Neural progenitor cell (in vitro differentiated cells): ENCODE data around the gene GUF1. TPM values are rescaled to one million over a fixed set of nuclear protein-coding genes. Genes with fewer than 3 reads are reported as not detected.

Source experiments
- DNase-seq: peaks from one replicate; pipeline ENCODE4 v3.0.0-alpha.2; 2016; ENCODE audit warnings: low spot score
- H2AFZ ChIP-seq: fragments of 200-600 bp; sonication (generic); replicated peaks from 2 replicates; pipeline ENCODE4 v1.6.1; 2016; ENCODE audit warnings: antibody characterized with exemption
- H3F3A ChIP-seq: fragments of 200-600 bp; sonication (generic); 2 replicates; pipeline ENCODE4 v1.6.1; 2016; ENCODE audit warnings: antibody characterized with exemption, low read depth
- H3K27ac ChIP-seq: fragments of 200-600 bp; sonication (generic); 2 replicates; pipeline ENCODE4 v1.5.1; 2016; ENCODE audit warnings: mild to moderate bottlenecking
- H3K27me3 ChIP-seq: fragments of 200-600 bp; sonication (generic); 2 replicates; pipeline ENCODE4 v1.6.1; 2016; ENCODE audit warnings: mild to moderate bottlenecking, moderate library complexity
- H3K36me3 ChIP-seq: fragments of 200-600 bp; sonication (generic); 2 replicates; pipeline ENCODE4 v1.5.1; 2016
- H3K4me1 ChIP-seq: fragments of 200-600 bp; sonication (generic); 2 replicates; pipeline ENCODE4 v1.6.1; 2016; ENCODE audit warnings: mixed run types
- H3K4me2 ChIP-seq: fragments of 200-600 bp; sonication (generic); 2 replicates; pipeline ENCODE4 v1.6.1; 2016
- H3K4me3 ChIP-seq: fragments of 200-600 bp; sonication (generic); 2 replicates; pipeline ENCODE4 v1.5.1; 2016
- H3K79me2 ChIP-seq: fragments of 200-600 bp; sonication (generic); 2 replicates; pipeline ENCODE4 v1.6.1; 2016; ENCODE audit warnings: low read depth
- H3K9ac ChIP-seq: fragments of 200-600 bp; sonication (generic); 2 replicates; pipeline ENCODE4 v1.6.1; 2016
- H3K9me3 ChIP-seq: fragments of 200-600 bp; sonication (generic); 2 replicates; pipeline ENCODE4 v1.5.1; 2016; ENCODE audit warnings: low read depth
- H4K20me1 ChIP-seq: fragments of 200-600 bp; sonication (generic); 2 replicates; pipeline ENCODE4 v1.6.1; 2016; ENCODE audit warnings: low read depth
- H3K27ac Mint-ChIP-seq: 3 replicates; pipeline ENCODE4 v1.8.0; 2021; ENCODE audit warnings: mixed read lengths
- H3K27me3 Mint-ChIP-seq: 2 replicates; pipeline ENCODE4 v1.8.0; 2022; ENCODE audit warnings: low read depth, mild to moderate bottlenecking, inconsistent platforms, moderate library complexity, mixed read lengths; ENCODE audit not compliant: insufficient read depth
- H3K36me3 Mint-ChIP-seq: 3 replicates; pipeline ENCODE4 v1.8.0; 2021; ENCODE audit warnings: mixed read lengths
- H3K4me1 Mint-ChIP-seq: 3 replicates; pipeline ENCODE4 v1.8.0; 2021; ENCODE audit warnings: mixed read lengths
- H3K4me3 Mint-ChIP-seq: 3 replicates; pipeline ENCODE4 v1.8.0; 2021; ENCODE audit warnings: mild to moderate bottlenecking, moderate library complexity, mixed read lengths
- H3K9me3 Mint-ChIP-seq: 3 replicates; pipeline ENCODE4 v1.8.0; 2020; ENCODE audit warnings: mixed read lengths
- EZH2 ChIP-seq: fragments of 200-600 bp; sonication (generic); IDR thresholded peaks from 2 replicates; pipeline ENCODE4 v1.6.1; 2017; ENCODE audit warnings: antibody characterized with exemption, mild to moderate bottlenecking, moderate library complexity
- EZH2phosphoT487 ChIP-seq: fragments of 200-600 bp; sonication (generic); IDR thresholded peaks from 2 replicates; pipeline ENCODE4 v1.6.1; 2017; ENCODE audit warnings: antibody characterized with exemption
- total RNA-seq: library from RNA; depleted of rRNA; stranded (reverse); fragments of >200 nt; gene quantifications from 2 replicates; pipeline ENCODE4 v1.2.3, GENCODE V29; 2015; ENCODE audit warnings: low replicate concordance
- TF ChIP-seq, protein P1 (sequence below): fragments of 200-600 bp; sonication (generic); IDR thresholded peaks from 2 replicates; pipeline ENCODE4 v1.5.1; 2017; ENCODE audit warnings: antibody characterized with exemption, mild to moderate bottlenecking

Gene GUF1
- total RNA-seq = 23.3 and 39.4 TPM in 2 replicates

GRCh38 chr4:44678094-44679041 is at the start of gene GUF1:
TSS of gene GUF1 (plus strand) at chr4:44678420. CDS start at chr4:44678623, 203 bp downstream.
- DNase-seq = peak; percentile 93
- H3K79me2 ChIP-seq = peaks cover 38% of the 10 kb centered on the region
- Mint-ChIP-seq H3K9me3 (no peaks in the 10 kb centered on the region), H3K4me1 (peaks cover 18% of the 10 kb centered on the region), H3K27me3 (peaks cover 5% of the 10 kb centered on the region), H3K4me3 (peak within 1 kb of the TSS; percentile 95), H3K36me3 (no peaks in the 10 kb centered on the region), H3K27ac (peak within 1 kb of the TSS; percentile 91)
- peaks cover 4% of the 10 kb centered on the region for H3F3A ChIP-seq
- TF ChIP-seq EZH2phosphoT487 = no peak
- TF ChIP-seq EZH2 = no peak
- TF ChIP-seq, protein P1, sequence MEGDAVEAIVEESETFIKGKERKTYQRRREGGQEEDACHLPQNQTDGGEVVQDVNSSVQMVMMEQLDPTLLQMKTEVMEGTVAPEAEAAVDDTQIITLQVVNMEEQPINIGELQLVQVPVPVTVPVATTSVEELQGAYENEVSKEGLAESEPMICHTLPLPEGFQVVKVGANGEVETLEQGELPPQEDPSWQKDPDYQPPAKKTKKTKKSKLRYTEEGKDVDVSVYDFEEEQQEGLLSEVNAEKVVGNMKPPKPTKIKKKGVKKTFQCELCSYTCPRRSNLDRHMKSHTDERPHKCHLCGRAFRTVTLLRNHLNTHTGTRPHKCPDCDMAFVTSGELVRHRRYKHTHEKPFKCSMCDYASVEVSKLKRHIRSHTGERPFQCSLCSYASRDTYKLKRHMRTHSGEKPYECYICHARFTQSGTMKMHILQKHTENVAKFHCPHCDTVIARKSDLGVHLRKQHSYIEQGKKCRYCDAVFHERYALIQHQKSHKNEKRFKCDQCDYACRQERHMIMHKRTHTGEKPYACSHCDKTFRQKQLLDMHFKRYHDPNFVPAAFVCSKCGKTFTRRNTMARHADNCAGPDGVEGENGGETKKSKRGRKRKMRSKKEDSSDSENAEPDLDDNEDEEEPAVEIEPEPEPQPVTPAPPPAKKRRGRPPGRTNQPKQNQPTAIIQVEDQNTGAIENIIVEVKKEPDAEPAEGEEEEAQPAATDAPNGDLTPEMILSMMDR = no peak
- H3K4me1 ChIP-seq = peaks cover 17% of the 10 kb centered on the region
- peak within 1 kb of the TSS; percentile 88 for H3K4me2 ChIP-seq
- peak within 1 kb of the TSS; percentile 88 for H2AFZ ChIP-seq
- peak within 1 kb of the TSS; percentile 66 for H3K9ac ChIP-seq
- no peaks in the 10 kb centered on the region for H3K27me3 ChIP-seq
- peak within 1 kb of the TSS; percentile 54 for H3K27ac ChIP-seq
- H3K9me3 ChIP-seq = no peaks in the 10 kb centered on the region
- H4K20me1 ChIP-seq = no peaks in the 10 kb centered on the region
- peak within 1 kb of the TSS; percentile 89 for H3K4me3 ChIP-seq
- no peaks in the 10 kb centered on the region for H3K36me3 ChIP-seq

DNA sequence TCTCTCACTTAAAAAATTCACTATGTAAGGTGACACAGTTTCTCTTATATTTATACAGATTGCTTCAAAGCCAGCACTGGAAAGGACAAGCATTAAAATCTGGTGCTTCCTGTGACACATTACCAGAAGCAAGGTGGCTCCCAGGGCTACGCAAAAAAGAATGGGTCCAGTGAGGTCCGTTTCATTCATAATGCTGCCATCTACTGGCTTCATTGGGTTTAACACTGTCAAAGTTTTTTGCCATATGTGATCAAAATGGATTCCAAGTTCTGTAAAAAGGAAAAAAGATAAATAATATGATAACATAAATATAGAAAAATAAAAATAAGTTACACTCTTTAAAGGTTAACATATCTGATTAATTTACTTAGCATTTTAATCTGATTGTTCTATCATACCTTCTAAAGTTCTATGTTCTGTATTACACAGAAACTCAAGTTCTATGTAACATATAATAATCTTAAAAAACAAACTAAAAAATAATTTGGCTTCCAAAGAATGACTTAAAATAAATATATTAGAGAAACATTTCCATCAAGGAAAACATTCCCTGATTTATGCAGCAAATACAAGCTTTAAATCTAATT is 48.8 kb upstream of the GUF1 start:
- H3F3A ChIP-seq = no peaks in the 10 kb centered on the region
- H3K4me1 Mint-ChIP-seq = no peaks in the 10 kb centered on the region
- TF ChIP-seq, protein P1 = peak; percentile 69
- TF ChIP-seq EZH2phosphoT487 (no peak), EZH2 (no peak)
- no peaks in the 10 kb centered on the region for H3K4me1 ChIP-seq
- no peaks in the 10 kb centered on the region for H3K27me3 ChIP-seq
- H3K4me3 ChIP-seq = no peak overlapping the region
- no peaks in the 10 kb centered on the region for H3K36me3 ChIP-seq
- H3K27ac ChIP-seq = no peak overlapping the region
- no peak overlapping the region for H3K9ac ChIP-seq
- no peak overlapping the region for H3K4me2 ChIP-seq
- H3K36me3 Mint-ChIP-seq = no peaks in the 10 kb centered on the region
- no peaks in the 10 kb centered on the region for H4K20me1 ChIP-seq
- H3K27me3 Mint-ChIP-seq = no peaks in the 10 kb centered on the region
- H3K27ac Mint-ChIP-seq = no peak overlapping the region
- no peaks in the 10 kb centered on the region for H3K79me2 ChIP-seq
- no peak overlapping the region for H3K4me3 Mint-ChIP-seq
- no peaks in the 10 kb centered on the region for H3K9me3 Mint-ChIP-seq
- H3K9me3 ChIP-seq = no peaks in the 10 kb centered on the region
- H2AFZ ChIP-seq = peak overlapping the region; percentile 41
- peak; percentile 66 for DNase-seq

GRCh38 chr4:44632089-44632488 is 46.1 kb upstream of the GUF1 start:
- no peaks in the 10 kb centered on the region for H3K9me3 ChIP-seq
- no peak overlapping the region for H3K4me3 ChIP-seq
- DNase-seq = no peak
- H3K27ac Mint-ChIP-seq = no peak overlapping the region
- no peaks in the 10 kb centered on the region for H3K4me1 ChIP-seq
- H3K9ac ChIP-seq = no peak overlapping the region
- H3K36me3 Mint-ChIP-seq = no peaks in the 10 kb centered on the region
- no peaks in the 10 kb centered on the region for H3K27me3 Mint-ChIP-seq
- no peaks in the 10 kb centered on the region for H3F3A ChIP-seq
- no peak overlapping the region for H3K4me2 ChIP-seq
- no peaks in the 10 kb centered on the region for H3K9me3 Mint-ChIP-seq
- H3K27me3 ChIP-seq = no peaks in the 10 kb centered on the region
- H4K20me1 ChIP-seq = no peaks in the 10 kb centered on the region
- TF ChIP-seq, protein P1 = no peak
- TF ChIP-seq EZH2phosphoT487 (no peak), EZH2 (no peak)
- no peak overlapping the region for H2AFZ ChIP-seq
- H3K79me2 ChIP-seq = no peaks in the 10 kb centered on the region
- H3K4me1 Mint-ChIP-seq = no peaks in the 10 kb centered on the region
- no peaks in the 10 kb centered on the region for H3K36me3 ChIP-seq
- H3K4me3 Mint-ChIP-seq = no peak overlapping the region
- H3K27ac ChIP-seq = no peak overlapping the region
